CD4-positive, alpha-beta T cell treated with Interferon gamma for 1 hour (primary cell): ENCODE results near the gene ABCC3.
A peak's percentile ranks its signal among the peaks of the same experiment; 100 is the strongest.
"Not testable (repeated sequence)": the region's sequence is repeated elsewhere in the genome, so short reads cannot be mapped to it uniquely, and the experiment has no call there.

ENCODE experiments used
- DNase-seq: peaks from one replicate; pipeline ENCODE4 v3.0.0-alpha.2; 2020

Gene ABCC3

GRCh38 chr17:50715471-50715870 lies 80.8 kb downstream of the ABCC3 start:
- DNase-seq: no peak

- DNase-seq: peak; percentile 89
Observed at GRCh38 chr17:50719144-50719923, 84.7 kb downstream of the ABCC3 start, which contains the start of gene LUC7L3. LUC7L3 (plus strand) TSS chr17:50719603; CDS start chr17:50719733, 130 bp downstream.

GRCh38 chr17:50719924-50720794 lies 85.5 kb downstream of the ABCC3 start:
- no peak for DNase-seq

GRCh38 chr17:50721194-50722010 lies 86.7 kb downstream of the ABCC3 start:
- DNase-seq: no peak

- no peak for DNase-seq
Observed at GRCh38 chr17:50722746-50723145, 88.1 kb downstream of the ABCC3 start.

- DNase-seq: not testable (repeated sequence)
Observed at GRCh38 chr17:50724622-50725021, 89.9 kb downstream of the ABCC3 start.

- DNase-seq: no peak
Observed at GRCh38 chr17:50725769-50726655, 91.3 kb downstream of the ABCC3 start.

- DNase-seq: no peak
Observed at GRCh38 chr17:50728112-50728429, 93.4 kb downstream of the ABCC3 start.

GRCh38 chr17:50728881-50729765 lies 94.4 kb downstream of the ABCC3 start:
- no peak for DNase-seq

- no peak for DNase-seq
Observed at GRCh38 chr17:50731575-50732460, 97.1 kb downstream of the ABCC3 start.

GRCh38 chr17:50735287-50735686 lies 100.6 kb downstream of the ABCC3 start:
- DNase-seq: no peak

GRCh38 chr17:50737118-50737698 lies 102.5 kb downstream of the ABCC3 start:
- DNase-seq: no peak

GRCh38 chr17:50739098-50739497 lies 104.4 kb downstream of the ABCC3 start:
- no peak for DNase-seq
